Osteoblast (primary cell): ENCODE results near the gene PROX1. TPM values are rescaled to one million over a fixed set of nuclear protein-coding genes. Genes with fewer than 3 reads are reported as not detected.

Experiments used
- DNase-seq: peaks from one replicate; pipeline ENCODE4 v3.0.0; 2011; ENCODE audit warnings: low spot score, mixed read lengths; ENCODE audit not compliant: insufficient read length; ENCODE audit errors: missing footprints
- H2AFZ ChIP-seq: 2 replicates; pipeline ENCODE4 v1.6.0; 2011; ENCODE audit warnings: mild to moderate bottlenecking, low read length
- H3K27ac ChIP-seq: 2 replicates; pipeline ENCODE4 v1.5.1; 2011; ENCODE audit warnings: mild to moderate bottlenecking, low read depth, low read length, moderate library complexity
- H3K27me3 ChIP-seq: 2 replicates; pipeline ENCODE4 v1.6.0; 2012; ENCODE audit warnings: mild to moderate bottlenecking, control low read depth, inconsistent platforms, low read length, moderate library complexity; ENCODE audit not compliant: insufficient read depth
- H3K36me3 ChIP-seq: 2 replicates; pipeline ENCODE4 v1.5.1; 2011; ENCODE audit warnings: mild to moderate bottlenecking, low read length, control low read depth, moderate library complexity; ENCODE audit not compliant: insufficient read depth
- H3K4me1 ChIP-seq: 2 replicates; pipeline ENCODE4 v1.5.1; 2011; ENCODE audit warnings: mild to moderate bottlenecking, low read length, control low read depth, moderate library complexity; ENCODE audit not compliant: insufficient read depth
- H3K4me2 ChIP-seq: 2 replicates; pipeline ENCODE4 v1.6.0; 2011; ENCODE audit warnings: mild to moderate bottlenecking, low read length; ENCODE audit not compliant: insufficient read depth
- H3K4me3 ChIP-seq: fragments of 200-600 bp; sonication (generic); 3 replicates; pipeline ENCODE4 v1.5.1; 2012; ENCODE audit warnings: mild to moderate bottlenecking, low read length, inconsistent platforms; ENCODE audit not compliant: insufficient read depth
- H3K79me2 ChIP-seq: 2 replicates; pipeline ENCODE4 v1.6.0; 2012; ENCODE audit warnings: mild to moderate bottlenecking, low read length, control low read depth, inconsistent platforms; ENCODE audit not compliant: insufficient read depth
- H3K9me3 ChIP-seq: 2 replicates; pipeline ENCODE4 v1.5.1; 2011; ENCODE audit warnings: low read depth, low read length, control low read depth
- H4K20me1 ChIP-seq: 2 replicates; pipeline ENCODE4 v1.6.0; 2012; ENCODE audit warnings: mild to moderate bottlenecking, low read length, control low read depth; ENCODE audit not compliant: insufficient read depth
- CTCF ChIP-seq: IDR thresholded peaks from 2 replicates; pipeline ENCODE4 v1.5.1; 2011; ENCODE audit warnings: mild to moderate bottlenecking, low read depth, low read length, moderate library complexity; ENCODE audit errors: extremely low read depth
- total RNA-seq: library from RNA; depleted of rRNA; stranded (reverse); fragments of >200 nt; gene quantifications from 2 replicates; pipeline ENCODE4 v1.2.3, GENCODE V29; 2012

PROX1 gene
- total RNA-seq, 1 donor, result under 0.01 TPM

GRCh38 chr1:213956295-213956770, 31.4 kb upstream of the PROX1 start:
- Histone ChIP-seq H3K4me2 (no peak overlapping the region), H3K4me1 (no peaks in the 10 kb centered on the region), H3K36me3 (no peaks in the 10 kb centered on the region), H3K79me2 (no peaks in the 10 kb centered on the region), H2AFZ (no peak overlapping the region), H3K9me3 (no peaks in the 10 kb centered on the region), H3K27me3 (no peaks in the 10 kb centered on the region), H4K20me1 (no peaks in the 10 kb centered on the region), H3K27ac (no peak overlapping the region), H3K4me3 (no peak overlapping the region)
- DNase-seq, result no peak
- no peak for TF ChIP-seq CTCF

GRCh38 chr1:213958346-213958745, 29.4 kb upstream of the PROX1 start:
- Histone ChIP-seq H3K4me3 (no peak overlapping the region), H3K36me3 (no peaks in the 10 kb centered on the region), H3K4me2 (no peak overlapping the region), H4K20me1 (no peaks in the 10 kb centered on the region), H3K9me3 (no peaks in the 10 kb centered on the region), H3K4me1 (no peaks in the 10 kb centered on the region), H3K79me2 (no peaks in the 10 kb centered on the region), H3K27ac (no peak overlapping the region), H2AFZ (no peak overlapping the region), H3K27me3 (no peaks in the 10 kb centered on the region)
- no peak for TF ChIP-seq CTCF
- no peak for DNase-seq

- no peak for DNase-seq
- Histone ChIP-seq H3K4me1 (no peaks in the 10 kb centered on the region), H3K36me3 (no peaks in the 10 kb centered on the region), H3K4me2 (no peak overlapping the region), H4K20me1 (no peaks in the 10 kb centered on the region), H3K27ac (no peak overlapping the region), H3K79me2 (no peaks in the 10 kb centered on the region), H3K9me3 (no peaks in the 10 kb centered on the region), H3K27me3 (no peaks in the 10 kb centered on the region), H2AFZ (no peak overlapping the region), H3K4me3 (no peak overlapping the region)
- no peak for TF ChIP-seq CTCF
These were observed 26.8 kb upstream of the PROX1 start for GRCh38 chr1:213960963-213961362.

GRCh38 chr1:213962508-213962907, 25.3 kb upstream of the PROX1 start:
- Histone ChIP-seq H3K4me2 (no peak overlapping the region), H3K27me3 (no peaks in the 10 kb centered on the region)
- no peak for TF ChIP-seq CTCF

More at GRCh38 chr1:213962508-213962907, 25.3 kb upstream of the PROX1 start:
- Histone ChIP-seq H2AFZ (no peak overlapping the region), H4K20me1 (no peaks in the 10 kb centered on the region), H3K27ac (no peak overlapping the region), H3K4me3 (no peak overlapping the region), H3K4me1 (no peaks in the 10 kb centered on the region), H3K9me3 (no peaks in the 10 kb centered on the region), H3K79me2 (no peaks in the 10 kb centered on the region), H3K36me3 (no peaks in the 10 kb centered on the region)
- no peak for DNase-seq
